Smooth muscle cell (in vitro differentiated cells): ENCODE measurements around the gene CCT7. TPM values are rescaled to one million over a fixed set of nuclear protein-coding genes. Genes with fewer than 3 reads are reported as not detected.
A peak's percentile ranks its signal among the peaks of the same experiment; 100 is the strongest.

Source experiments
- DNase-seq: peaks from one replicate; lab custom pipeline; 2025; ENCODE audit not compliant: unreplicated experiment; lab: John Stamatoyannopoulos, UW
- H2AFZ ChIP-seq: fragments of 200-600 bp; sonication (generic); 2 replicates; pipeline ENCODE4 v1.6.0; 2016; ENCODE audit warnings: antibody characterized with exemption, low read depth, mild to moderate bottlenecking
- H3F3A ChIP-seq: fragments of 200-600 bp; sonication (generic); 2 replicates; pipeline ENCODE4 v1.6.0; 2017; ENCODE audit warnings: antibody characterized with exemption, low read depth
- H3K27ac ChIP-seq: fragments of 200-600 bp; sonication (generic); 2 replicates; pipeline ENCODE4 v1.5.1; 2016; ENCODE audit warnings: low read depth, mild to moderate bottlenecking
- H3K27me3 ChIP-seq: fragments of 200-600 bp; sonication (generic); 2 replicates; pipeline ENCODE4 v1.6.1; 2016; ENCODE audit warnings: low read depth, mild to moderate bottlenecking
- H3K36me3 ChIP-seq: fragments of 200-600 bp; sonication (generic); 2 replicates; pipeline ENCODE4 v1.5.1; 2016; ENCODE audit warnings: low read depth
- H3K4me1 ChIP-seq: fragments of 200-600 bp; sonication (generic); 2 replicates; pipeline ENCODE4 v1.5.1; 2016; ENCODE audit warnings: low read depth
- H3K4me2 ChIP-seq: fragments of 200-600 bp; sonication (generic); 2 replicates; pipeline ENCODE4 v1.6.0; 2016; ENCODE audit warnings: mild to moderate bottlenecking
- H3K4me3 ChIP-seq: fragments of 200-600 bp; sonication (generic); 2 replicates; pipeline ENCODE4 v1.5.1; 2016; ENCODE audit warnings: mild to moderate bottlenecking
- H3K79me2 ChIP-seq: fragments of 200-600 bp; sonication (generic); 2 replicates; pipeline ENCODE4 v1.6.0; 2016; ENCODE audit warnings: low read depth, mild to moderate bottlenecking
- H3K9ac ChIP-seq: fragments of 200-600 bp; sonication (generic); 2 replicates; pipeline ENCODE4 v1.6.0; 2016; ENCODE audit warnings: low read depth
- H3K9me3 ChIP-seq: fragments of 200-600 bp; sonication (generic); replicated peaks from 2 replicates; pipeline ENCODE4 v1.5.1; 2016; ENCODE audit warnings: low read depth
- H4K20me1 ChIP-seq: fragments of 200-600 bp; sonication (generic); 2 replicates; pipeline ENCODE4 v1.6.0; 2016; ENCODE audit warnings: low read depth
- WGBS: methylation state at CpG from one replicate; pipeline ENCODE4 v1.1.7; 2016; ENCODE audit warnings: low lambda C conversion rate; 5-methylcytosine and 5-hydroxymethylcytosine counted together
- polyA plus RNA-seq: library from polyadenylated mRNA; unstranded; fragments of >200 nt; fragmentation: Nextera tagmentation; extraction: Ambion mirVana; gene quantifications from 2 replicates; pipeline ENCODE4 v1.2.1, GENCODE V29; 2016
- total RNA-seq: library from RNA; depleted of rRNA; stranded (reverse); fragments of >200 nt; gene quantifications from 2 replicates; pipeline ENCODE4 v1.2.3, GENCODE V29; 2014
- TF ChIP-seq, protein P1 (sequence below): fragments of 200-600 bp; sonication (generic); IDR thresholded peaks from 2 replicates; pipeline ENCODE4 v1.5.1; 2017; ENCODE audit warnings: borderline replicate concordance, mild to moderate bottlenecking, antibody characterized with exemption; ENCODE audit not compliant: insufficient read depth, poor library complexity, severe bottlenecking

The CCT7 gene
- total and polyA plus RNA-seq, 2 experiments from 2014 or later: 197 to 212 TPM

DNA sequence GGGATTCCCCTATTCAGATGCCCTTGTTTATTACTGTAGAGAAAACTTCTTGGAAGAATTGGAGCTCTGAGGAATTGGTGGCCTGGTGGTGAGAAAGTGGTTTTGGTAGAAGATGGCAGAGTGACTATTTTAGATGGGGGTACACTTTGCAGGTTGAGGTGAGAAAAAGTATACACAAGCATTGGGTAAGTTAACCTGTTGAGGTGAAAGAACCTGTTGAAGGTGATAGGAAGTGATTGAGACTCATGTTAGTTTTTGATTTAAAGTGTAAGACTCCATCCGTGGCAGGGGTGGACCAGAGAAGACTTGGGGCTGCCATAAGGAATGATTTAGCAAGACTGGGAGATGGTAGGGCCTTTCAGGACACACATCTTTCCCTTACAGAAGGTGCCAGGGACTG lies 3.1 kb downstream of the CCT7 start:
- Histone ChIP-seq H3K27ac (no peak overlapping the region), H3K4me1 (peaks cover 14% of the 10 kb centered on the region), H3K4me3 (no peak overlapping the region), H3K36me3 (peaks cover 6% of the 10 kb centered on the region), H3F3A (peaks cover 10% of the 10 kb centered on the region), H3K9ac (no peak overlapping the region), H3K9me3 (no peaks in the 10 kb centered on the region), H2AFZ (no peak overlapping the region), H3K4me2 (no peak overlapping the region), H4K20me1 (peaks cover 77% of the 10 kb centered on the region), H3K27me3 (no peaks in the 10 kb centered on the region), H3K79me2 (peaks cover 80% of the 10 kb centered on the region)
- WGBS: 90% methylated on average over 1 of the region's 1 CpG
- TF ChIP-seq, protein P1, sequence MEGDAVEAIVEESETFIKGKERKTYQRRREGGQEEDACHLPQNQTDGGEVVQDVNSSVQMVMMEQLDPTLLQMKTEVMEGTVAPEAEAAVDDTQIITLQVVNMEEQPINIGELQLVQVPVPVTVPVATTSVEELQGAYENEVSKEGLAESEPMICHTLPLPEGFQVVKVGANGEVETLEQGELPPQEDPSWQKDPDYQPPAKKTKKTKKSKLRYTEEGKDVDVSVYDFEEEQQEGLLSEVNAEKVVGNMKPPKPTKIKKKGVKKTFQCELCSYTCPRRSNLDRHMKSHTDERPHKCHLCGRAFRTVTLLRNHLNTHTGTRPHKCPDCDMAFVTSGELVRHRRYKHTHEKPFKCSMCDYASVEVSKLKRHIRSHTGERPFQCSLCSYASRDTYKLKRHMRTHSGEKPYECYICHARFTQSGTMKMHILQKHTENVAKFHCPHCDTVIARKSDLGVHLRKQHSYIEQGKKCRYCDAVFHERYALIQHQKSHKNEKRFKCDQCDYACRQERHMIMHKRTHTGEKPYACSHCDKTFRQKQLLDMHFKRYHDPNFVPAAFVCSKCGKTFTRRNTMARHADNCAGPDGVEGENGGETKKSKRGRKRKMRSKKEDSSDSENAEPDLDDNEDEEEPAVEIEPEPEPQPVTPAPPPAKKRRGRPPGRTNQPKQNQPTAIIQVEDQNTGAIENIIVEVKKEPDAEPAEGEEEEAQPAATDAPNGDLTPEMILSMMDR: no peak
- no peak for DNase-seq

DNA sequence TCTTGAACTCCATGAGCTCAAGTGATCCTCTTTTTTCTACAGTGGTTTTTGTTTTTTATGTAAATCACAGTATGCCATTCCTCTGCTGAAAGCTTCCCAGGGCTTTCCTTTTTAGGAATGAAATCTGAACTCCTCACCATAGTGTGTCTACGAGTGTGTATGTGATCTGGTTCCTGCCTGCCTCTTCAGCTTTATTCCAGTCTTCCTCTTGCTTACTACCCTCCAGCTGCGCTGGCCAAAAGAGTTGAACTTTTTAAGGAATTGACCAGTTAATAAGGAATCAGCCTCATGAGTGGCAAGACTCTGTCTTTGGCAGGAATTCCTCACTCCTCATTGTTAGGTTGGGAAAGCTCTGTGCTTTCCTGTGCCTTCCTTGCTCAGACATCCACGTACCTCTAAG lies 4.0 kb downstream of the CCT7 start:
- Histone ChIP-seq H3K9me3 (no peaks in the 10 kb centered on the region), H3F3A (peaks cover 10% of the 10 kb centered on the region), H3K79me2 (peaks cover 83% of the 10 kb centered on the region), H3K36me3 (peaks cover 9% of the 10 kb centered on the region), H3K4me1 (peaks cover 10% of the 10 kb centered on the region), H4K20me1 (peaks cover 87% of the 10 kb centered on the region), H2AFZ (no peak overlapping the region), H3K27ac (peak overlapping the region; percentile 10), H3K27me3 (no peaks in the 10 kb centered on the region), H3K4me2 (no peak overlapping the region), H3K4me3 (no peak overlapping the region), H3K9ac (peak overlapping the region; percentile 13)
- DNase-seq: no peak
- 56% methylated on average over 3 of the region's 3 CpGs for WGBS
- TF ChIP-seq, protein P1: no peak

DNA sequence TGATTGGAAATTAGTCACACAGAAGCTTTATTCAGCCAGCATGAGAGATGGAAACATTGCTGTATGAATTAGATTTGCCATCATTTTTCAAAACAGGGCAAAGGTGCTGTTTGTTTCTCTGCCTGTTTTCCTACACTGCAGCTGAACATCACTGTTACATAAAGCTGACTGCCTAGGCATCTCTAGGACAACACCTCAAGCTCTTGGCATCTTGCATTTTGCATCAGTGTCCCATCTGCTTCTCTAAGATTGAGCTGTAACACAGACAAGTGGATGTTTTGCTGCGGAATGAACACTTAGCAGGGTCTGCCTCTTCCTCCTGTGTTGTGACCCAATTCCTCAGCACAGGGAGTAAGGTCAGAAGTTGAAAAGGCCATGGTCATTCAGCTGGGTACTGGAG lies 4.9 kb downstream of the CCT7 start:
- Histone ChIP-seq H4K20me1 (peaks cover 94% of the 10 kb centered on the region), H3K36me3 (peaks cover 11% of the 10 kb centered on the region), H2AFZ (no peak overlapping the region), H3K4me2 (no peak overlapping the region), H3K4me1 (peaks cover 10% of the 10 kb centered on the region), H3K9ac (no peak overlapping the region), H3K27me3 (no peaks in the 10 kb centered on the region), H3K27ac (no peak overlapping the region), H3F3A (peaks cover 10% of the 10 kb centered on the region), H3K4me3 (no peak overlapping the region), H3K9me3 (no peaks in the 10 kb centered on the region), H3K79me2 (peaks cover 83% of the 10 kb centered on the region)
- WGBS: 97% methylated on average over 1 of the region's 1 CpG
- no peak for DNase-seq
- TF ChIP-seq, protein P1: no peak

DNA sequence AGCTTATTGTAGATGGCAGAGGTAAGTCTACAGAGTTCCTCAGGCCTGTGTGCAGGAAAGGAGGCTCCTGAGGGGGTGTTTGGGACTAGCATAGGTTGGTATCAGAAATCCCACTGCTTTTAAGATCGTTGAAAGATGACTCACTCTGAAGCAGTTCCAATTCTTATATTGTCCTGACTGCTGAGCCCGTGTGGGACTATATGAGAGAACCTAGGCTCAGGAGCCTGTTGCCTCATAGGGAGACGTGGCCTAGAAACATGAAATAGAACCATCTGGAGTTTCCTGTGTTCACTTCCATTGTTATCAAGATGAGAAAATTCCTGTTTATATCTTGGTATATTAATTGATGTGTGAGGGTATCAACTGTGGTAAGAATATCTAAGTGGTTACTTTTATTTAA lies 5.7 kb downstream of the CCT7 start:
- TF ChIP-seq, protein P1: no peak
- H3K4me2 ChIP-seq: no peak overlapping the region
- H3K4me3 ChIP-seq: no peak overlapping the region
- peaks cover 99% of the 10 kb centered on the region for H4K20me1 ChIP-seq
- peaks cover 10% of the 10 kb centered on the region for H3K4me1 ChIP-seq
- no peak overlapping the region for H3K9ac ChIP-seq
- no peak overlapping the region for H2AFZ ChIP-seq
- peaks cover 77% of the 10 kb centered on the region for H3K79me2 ChIP-seq
- no peak for DNase-seq
- peaks cover 10% of the 10 kb centered on the region for H3F3A ChIP-seq
- no peaks in the 10 kb centered on the region for H3K27me3 ChIP-seq
- H3K9me3 ChIP-seq: no peaks in the 10 kb centered on the region
- H3K36me3 ChIP-seq: peaks cover 14% of the 10 kb centered on the region
- 64% methylated on average over 3 of the region's 3 CpGs for WGBS
- H3K27ac ChIP-seq: no peak overlapping the region
